Activated B cell treated with CpG ODN at 0.5 μM for 24 hours (primary cell): ENCODE results near the gene DSCAML1. TPM values are rescaled to one million over a fixed set of nuclear protein-coding genes. Genes with fewer than 3 reads are reported as not detected.

Experiments used
- ATAC-seq: fragments of 200-7000 bp; cut with Tn5 transposase; one replicate; pipeline ENCODE4 v1.10.0; 2021; ENCODE audit warnings: low read depth, mild to moderate bottlenecking, moderate library complexity
- CTCF ChIA-PET: fragments of 350-600 bp; sonication (Branson Sonifier 250); formaldehyde crosslinking; loops from one replicate; lab custom pipeline; 2021; ENCODE audit warnings: antibody characterized with exemption; lab: Charles Lee
- POLR2A ChIA-PET: fragments of 350-600 bp; sonication (Branson Sonifier 250); formaldehyde crosslinking; loops from one replicate; lab custom pipeline; 2021; ENCODE audit warnings: antibody characterized with exemption; lab: Charles Lee
- DNase-seq: peaks from one replicate; pipeline ENCODE4 v3.0.0; 2022
- H3K27ac Mint-ChIP-seq: one replicate; pipeline ENCODE4 v1.8.0; 2020; ENCODE audit warnings: mixed read lengths
- H3K27me3 Mint-ChIP-seq: one replicate; pipeline ENCODE4 v1.8.0; 2021; ENCODE audit warnings: mixed read lengths
- H3K36me3 Mint-ChIP-seq: one replicate; pipeline ENCODE4 v1.8.0; 2021; ENCODE audit warnings: low read depth, mixed read lengths
- H3K4me1 Mint-ChIP-seq: one replicate; pipeline ENCODE4 v1.8.0; 2021; ENCODE audit warnings: mixed read lengths
- H3K4me3 Mint-ChIP-seq: one replicate; pipeline ENCODE4 v1.8.0; 2020; ENCODE audit warnings: mild to moderate bottlenecking, mixed read lengths
- H3K9me3 Mint-ChIP-seq: one replicate; pipeline ENCODE4 v1.8.0; 2020; ENCODE audit warnings: mixed read lengths
- CTCF ChIP-seq: fragments of 200-600 bp; IDR thresholded peaks from one replicate; pipeline ENCODE4 v1.8.0; 2022; ENCODE audit warnings: antibody characterized with exemption, mild to moderate bottlenecking
- intact Hi-C: fragments of 100-400 bp; cut with micrococcal nuclease; formaldehyde crosslinking; loops from one replicate; pipeline ENCODE4 v1.15.1; 2024
- total RNA-seq: library from RNA; stranded (reverse); gene quantifications from 2 replicates; pipeline ENCODE4 v1.2.3, GENCODE V29; 2022

DSCAML1 gene
- total RNA-seq, 1 donor from 2014 or later: 3.6 TPM

- intact Hi-C loops: no loop called here
Measured at GRCh38 chr11:117572671-117573070, 224.3 kb downstream of the DSCAML1 start.

DNA sequence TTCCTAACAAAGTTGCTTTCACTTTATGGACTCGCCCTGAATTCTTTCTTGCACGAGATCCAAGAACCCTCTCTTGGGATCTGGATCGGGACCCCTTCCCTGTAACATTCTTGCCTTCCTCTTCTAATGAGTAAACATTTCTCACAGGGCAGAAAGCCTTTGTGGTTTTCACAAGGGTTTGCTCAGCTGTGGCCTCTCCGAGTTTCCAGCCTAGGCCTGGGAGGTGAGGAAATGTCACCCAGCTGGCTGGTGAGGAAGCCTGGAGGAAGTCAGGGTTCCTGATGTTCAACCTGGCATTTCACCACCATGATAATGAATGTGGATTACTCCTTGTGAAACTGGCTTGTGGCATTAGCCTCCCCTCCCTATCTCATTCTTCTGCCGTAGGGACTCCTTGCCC is 224.9 kb downstream of the DSCAML1 start:
- no peak overlapping the region for H3K27ac Mint-ChIP-seq
- ATAC-seq (no peak), DNase-seq (no peak)
- H3K4me3 Mint-ChIP-seq: no peak overlapping the region
- H3K9me3 Mint-ChIP-seq: no peaks in the 10 kb centered on the region
- no peaks in the 10 kb centered on the region for H3K4me1 Mint-ChIP-seq
- no peaks in the 10 kb centered on the region for H3K36me3 Mint-ChIP-seq
- POLR2A ChIA-PET: no interaction called here
- CTCF ChIA-PET: no interaction called here
- H3K27me3 Mint-ChIP-seq: peaks cover 16% of the 10 kb centered on the region
- no peak for TF ChIP-seq CTCF
- intact Hi-C loops: no loop called here

More at GRCh38 chr11:117572671-117573070, 224.3 kb downstream of the DSCAML1 start:
- POLR2A ChIA-PET: no interaction called here
- H3K9me3 Mint-ChIP-seq: no peaks in the 10 kb centered on the region
- CTCF ChIA-PET: no interaction called here
- H3K4me1 Mint-ChIP-seq: no peaks in the 10 kb centered on the region
- H3K27ac Mint-ChIP-seq: no peak overlapping the region
- no peaks in the 10 kb centered on the region for H3K36me3 Mint-ChIP-seq
- no peak for TF ChIP-seq CTCF
- peaks cover 16% of the 10 kb centered on the region for H3K27me3 Mint-ChIP-seq
- no peak overlapping the region for H3K4me3 Mint-ChIP-seq
- DNase-seq: no peak
- no peak for ATAC-seq

DNA sequence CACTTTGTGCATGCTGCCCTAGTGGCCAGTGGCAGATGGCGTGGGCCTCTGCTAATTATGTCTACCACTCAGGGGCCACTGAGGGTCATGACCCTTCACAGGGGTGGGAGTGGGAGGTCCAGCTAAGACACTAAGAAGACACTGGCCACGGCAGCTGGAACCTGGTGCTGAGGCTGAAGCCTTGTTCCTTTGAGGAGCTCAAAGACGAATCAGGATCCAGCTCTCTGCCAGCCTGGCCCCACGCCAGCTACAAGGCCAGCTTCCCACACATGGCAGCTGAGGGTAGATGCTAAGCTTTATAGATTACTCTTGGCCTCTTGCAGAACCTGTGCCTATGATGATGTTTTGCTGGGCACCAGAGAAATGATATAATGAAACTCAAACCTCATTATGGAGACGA is 226.3 kb downstream of the DSCAML1 start:
- POLR2A ChIA-PET: no interaction called here

GRCh38 chr11:117569911-117570310 is 227.1 kb downstream of the DSCAML1 start:
- Mint-ChIP-seq H3K27ac (no peak overlapping the region), H3K36me3 (no peaks in the 10 kb centered on the region), H3K4me1 (no peaks in the 10 kb centered on the region), H3K27me3 (peaks cover 22% of the 10 kb centered on the region), H3K4me3 (no peak overlapping the region), H3K9me3 (no peaks in the 10 kb centered on the region)
- ChIA-PET CTCF (no interaction called here), POLR2A (no interaction called here)
- DNase-seq (no peak), ATAC-seq (no peak)
- intact Hi-C loops: no loop called here
- TF ChIP-seq CTCF: no peak

More for the DNA sequence above, 226.3 kb downstream of the DSCAML1 start:
- CTCF ChIA-PET: no interaction called here
- H3K4me1 Mint-ChIP-seq: no peaks in the 10 kb centered on the region
- H3K4me3 Mint-ChIP-seq: no peak overlapping the region
- H3K27me3 Mint-ChIP-seq: peaks cover 16% of the 10 kb centered on the region
- TF ChIP-seq CTCF: no peak
- no peaks in the 10 kb centered on the region for H3K9me3 Mint-ChIP-seq
- DNase-seq (no peak), ATAC-seq (no peak)
- no peak overlapping the region for H3K27ac Mint-ChIP-seq
- intact Hi-C loops: no loop called here
- H3K36me3 Mint-ChIP-seq: no peaks in the 10 kb centered on the region

DNA sequence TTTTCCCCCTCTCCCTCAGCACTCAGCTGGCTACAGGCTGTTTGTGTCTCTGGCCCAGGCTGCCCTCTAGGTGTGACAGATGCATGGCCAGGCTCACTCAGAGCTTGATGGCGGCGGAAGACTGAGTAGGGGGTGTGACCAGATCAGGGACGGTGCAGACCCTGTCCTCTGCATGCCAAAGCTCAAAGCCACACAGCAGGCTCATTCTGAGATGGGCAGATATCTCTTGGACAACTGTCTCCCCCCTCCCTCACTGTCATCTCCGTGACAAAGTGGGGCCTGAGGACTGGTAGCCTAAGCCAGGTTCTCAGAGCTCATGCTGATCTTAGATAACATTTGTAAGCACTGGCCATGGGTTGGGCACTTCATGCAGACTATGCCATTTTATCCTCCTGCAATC is 231.3 kb downstream of the DSCAML1 start:
- DNase-seq (no peak), ATAC-seq (no peak)
- ChIA-PET POLR2A (no interaction called here), CTCF (no interaction called here)
- Mint-ChIP-seq H3K27ac (no peak overlapping the region), H3K9me3 (no peaks in the 10 kb centered on the region), H3K4me3 (no peak overlapping the region), H3K27me3 (peaks cover 12% of the 10 kb centered on the region), H3K4me1 (no peaks in the 10 kb centered on the region), H3K36me3 (no peaks in the 10 kb centered on the region)
- no peak for TF ChIP-seq CTCF
- intact Hi-C loops: no loop called here
